ENCODE measurements around the gene SCAANT1.

The SCAANT1 gene

DNA sequence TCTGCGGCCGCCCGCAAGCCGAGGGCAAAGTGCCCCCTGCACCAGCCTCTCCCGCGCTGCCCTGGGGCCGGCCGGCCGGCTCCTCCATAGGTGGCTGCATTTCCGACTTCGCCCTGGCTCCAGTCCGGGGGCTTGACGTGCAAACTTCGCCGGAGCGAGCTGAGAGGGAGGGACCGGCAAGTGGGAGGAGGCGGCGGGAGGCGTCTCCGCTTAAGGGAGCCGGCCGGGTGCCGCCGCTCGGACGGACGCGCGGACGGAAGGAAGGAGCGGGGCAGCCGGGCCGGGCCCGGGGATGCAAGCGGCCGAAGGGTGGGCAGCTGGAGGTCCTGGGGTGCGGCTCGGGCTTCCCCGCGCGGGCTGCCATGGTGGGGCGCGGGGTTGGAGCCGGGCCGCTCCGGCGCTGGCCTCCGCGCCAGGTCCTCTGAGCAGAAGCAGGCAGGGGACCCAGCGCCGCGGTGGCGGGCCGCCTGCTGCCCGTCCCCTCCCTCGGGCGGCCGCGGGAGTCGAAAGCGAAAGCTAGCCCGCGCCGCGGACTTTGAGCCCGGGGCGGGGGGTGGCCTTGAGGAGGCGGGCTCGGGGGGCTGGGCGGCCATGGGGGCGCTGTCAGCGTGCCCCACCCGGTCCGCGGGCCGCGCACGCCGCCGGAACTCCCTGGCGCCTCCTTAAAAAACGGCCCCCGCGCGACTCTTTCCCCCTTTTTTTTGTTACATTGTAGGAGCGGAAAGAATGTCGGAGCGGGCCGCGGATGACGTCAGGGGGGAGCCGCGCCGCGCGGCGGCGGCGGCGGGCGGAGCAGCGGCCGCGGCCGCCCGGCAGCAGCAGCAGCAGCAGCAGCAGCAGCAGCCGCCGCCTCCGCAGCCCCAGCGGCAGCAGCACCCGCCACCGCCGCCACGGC is at the start of gene SCAANT1:
Gene SCAANT1 (minus strand): TSS at position 511 of the 895 bp plus-strand sequence.
- peak; percentile 57 to 74 (median 63) for DNase-seq (ENCODE audit: low read depth in 3 of 3)

DNA sequence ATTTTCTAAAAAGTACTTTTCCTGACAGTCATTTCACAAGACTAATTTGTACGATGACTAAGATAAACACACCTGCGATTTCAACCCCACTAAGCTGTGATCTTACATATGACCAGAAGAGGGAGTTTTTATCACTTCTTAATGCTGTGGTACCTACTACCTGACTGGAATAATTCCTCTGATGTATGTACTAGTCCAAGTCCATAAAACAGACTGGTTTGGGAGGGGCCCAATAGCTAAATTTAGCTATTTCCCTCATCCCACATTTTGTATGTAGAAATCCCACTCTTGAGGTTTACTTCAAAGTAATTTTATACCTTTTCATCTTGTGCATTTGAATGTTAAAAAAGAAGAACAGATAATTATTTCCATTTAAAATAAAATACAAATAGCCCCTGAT is 49.7 kb upstream of the SCAANT1 start:
- no peak for DNase-seq (ENCODE audit: low read depth in 3 of 3)

DNA sequence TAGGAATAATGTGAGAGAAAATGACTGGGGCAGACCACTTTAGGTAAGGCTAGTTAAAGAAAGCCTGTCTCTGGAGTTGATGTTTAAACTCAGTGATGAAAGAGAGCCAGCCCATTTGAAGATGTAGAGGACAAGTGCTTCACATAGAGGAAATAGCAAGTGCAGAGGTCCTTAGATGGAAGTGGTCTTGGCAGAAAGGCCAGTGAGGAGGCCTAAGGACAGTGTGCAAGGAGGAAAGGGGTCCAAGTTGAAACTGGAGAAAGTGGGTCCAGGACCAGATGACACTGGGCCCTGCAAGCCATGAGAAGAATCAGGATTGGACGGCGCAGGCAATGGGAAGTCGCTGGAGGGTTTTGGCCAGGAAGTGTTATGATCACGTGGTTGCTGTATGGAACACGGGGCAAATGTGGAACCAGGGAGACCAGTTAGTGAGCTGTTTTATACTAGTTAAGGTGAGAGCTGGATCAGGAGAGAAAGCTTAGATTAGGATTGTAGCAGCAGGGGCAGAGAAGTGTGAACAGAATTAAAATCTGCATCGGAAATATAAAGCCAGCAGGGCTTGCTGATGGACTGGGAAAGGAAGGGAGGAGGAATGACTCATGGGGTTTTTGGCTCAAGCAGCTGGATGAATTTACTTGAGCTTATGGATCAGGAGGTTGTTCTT is 48.0 kb upstream of the SCAANT1 start:
- DNase-seq (ENCODE audit: low read depth in 3 of 3), result no peak

DNA sequence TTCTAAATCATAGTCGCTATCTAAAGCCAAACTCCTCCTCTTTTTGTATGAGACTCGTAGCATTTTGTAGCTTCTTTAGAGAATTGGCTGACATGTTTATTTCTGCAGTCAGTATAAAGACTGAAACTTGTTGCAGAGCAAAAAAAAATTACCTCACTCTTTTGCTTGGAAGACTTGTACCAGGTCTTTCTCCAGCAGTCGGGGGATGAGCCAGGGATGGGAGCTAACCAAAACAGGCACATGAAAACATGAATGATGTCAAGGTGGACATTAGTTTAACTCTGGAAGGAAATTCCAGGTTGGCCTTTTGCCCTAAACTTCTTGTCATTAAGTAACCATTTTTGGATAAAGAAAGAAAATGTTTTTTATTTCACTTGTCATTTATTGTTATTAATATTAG is 47.0 kb upstream of the SCAANT1 start:
- DNase-seq (ENCODE audit: low read depth in 3 of 3), result no peak

DNA sequence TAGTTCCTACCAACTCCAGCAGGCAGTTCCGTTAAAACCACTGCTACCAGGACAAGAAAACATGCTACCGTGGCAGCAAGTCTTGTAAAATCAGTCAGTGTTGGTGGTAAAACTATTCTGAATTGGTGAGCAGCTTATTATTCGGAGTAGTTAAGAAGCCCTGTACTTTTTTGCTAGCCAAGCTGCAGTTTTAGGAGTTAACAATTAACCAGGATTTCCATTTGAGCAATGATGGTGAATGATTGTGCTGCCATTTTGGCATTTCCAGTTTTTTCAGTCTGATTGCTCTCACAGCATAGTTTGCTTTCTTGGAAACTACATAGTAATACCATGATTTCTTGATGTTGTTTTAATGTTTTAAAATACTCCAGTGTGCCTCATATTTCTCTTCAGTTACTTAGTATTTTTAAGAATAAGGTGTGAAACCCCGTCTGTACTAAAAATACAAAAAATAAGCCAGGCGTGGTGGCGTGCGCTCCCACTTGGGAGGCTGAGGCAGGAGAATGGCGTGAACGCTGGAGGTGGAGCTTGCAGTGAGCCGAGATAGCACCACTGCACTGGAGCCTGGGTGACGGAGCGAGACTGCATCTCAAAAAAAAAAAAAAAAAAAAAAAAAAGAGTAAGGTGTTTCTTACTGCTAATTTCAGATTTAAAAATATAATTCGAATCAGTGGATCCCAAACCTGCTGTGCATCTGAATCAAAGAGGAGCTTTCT is 43.8 kb upstream of the SCAANT1 start:
- no peak for DNase-seq (ENCODE audit: low read depth in 3 of 3)

DNA sequence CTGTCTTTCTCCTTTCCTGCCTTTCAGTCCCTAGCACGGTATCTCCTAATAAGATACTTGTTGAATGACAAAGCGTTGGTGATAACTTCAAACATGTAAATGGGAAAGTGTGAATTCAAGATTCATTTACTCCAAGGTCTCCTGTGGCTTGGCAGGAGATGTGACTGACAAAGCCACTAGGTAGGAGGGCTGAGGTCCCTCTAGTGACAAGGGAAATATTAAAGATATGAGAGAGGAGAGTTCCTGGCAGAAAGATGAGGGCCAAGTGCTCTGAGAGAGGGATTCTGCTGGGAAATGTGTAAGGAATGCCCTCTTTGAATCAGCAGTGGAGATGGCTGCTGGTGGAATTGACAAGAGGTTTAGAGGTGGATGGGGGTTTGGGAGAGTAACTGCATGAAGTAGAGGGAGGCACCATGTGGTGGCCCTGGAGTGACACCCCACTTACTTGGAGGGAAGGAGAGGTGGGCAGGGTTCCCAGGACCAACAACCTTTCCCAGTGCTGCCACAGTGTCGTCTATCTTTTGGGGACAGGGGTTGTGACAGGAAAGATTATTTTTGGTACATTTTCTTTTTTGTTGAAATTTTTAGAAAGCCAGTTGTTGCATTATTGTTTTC is 43.0 kb upstream of the SCAANT1 start:
- no peak for DNase-seq (ENCODE audit: low read depth in 3 of 3)

DNA sequence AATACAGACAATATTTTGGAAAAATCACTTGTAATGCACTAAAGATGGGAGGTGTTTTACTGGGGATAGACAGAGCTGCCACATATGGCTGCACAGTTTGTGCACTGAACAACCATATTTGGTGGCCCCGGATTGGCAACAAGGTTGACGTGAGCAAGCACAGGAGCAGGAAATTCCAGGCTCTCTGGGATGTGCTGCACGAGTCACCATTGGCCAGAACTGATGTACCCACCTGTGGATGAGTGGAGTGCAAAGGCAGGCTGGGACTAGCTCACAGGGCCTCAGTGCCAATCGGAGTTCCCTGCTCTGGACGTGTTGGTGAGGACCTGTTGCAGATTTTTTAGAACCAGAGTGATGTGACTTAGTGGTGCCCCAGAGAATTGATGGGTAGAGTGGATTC is 42.0 kb upstream of the SCAANT1 start:
- DNase-seq (ENCODE audit: low read depth in 3 of 3), result no peak

DNA sequence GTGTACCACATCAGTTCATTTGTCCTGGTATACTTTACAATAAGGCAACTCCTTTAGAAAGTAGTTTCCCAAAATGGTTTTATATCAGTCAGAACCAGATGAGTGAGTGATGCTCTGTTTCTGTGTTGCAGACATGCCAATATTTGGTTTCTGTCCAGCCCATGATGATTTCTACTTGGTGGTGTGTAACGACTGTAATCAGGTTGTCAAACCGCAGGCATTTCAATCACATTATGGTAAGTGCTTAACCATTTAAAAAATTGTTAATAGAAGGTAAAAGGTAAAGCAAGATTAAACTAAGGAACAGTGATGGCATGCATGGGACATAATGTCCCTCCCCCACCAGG is 40.0 kb upstream of the SCAANT1 start:
- DNase-seq (ENCODE audit: low read depth in 3 of 3), result no peak

DNA sequence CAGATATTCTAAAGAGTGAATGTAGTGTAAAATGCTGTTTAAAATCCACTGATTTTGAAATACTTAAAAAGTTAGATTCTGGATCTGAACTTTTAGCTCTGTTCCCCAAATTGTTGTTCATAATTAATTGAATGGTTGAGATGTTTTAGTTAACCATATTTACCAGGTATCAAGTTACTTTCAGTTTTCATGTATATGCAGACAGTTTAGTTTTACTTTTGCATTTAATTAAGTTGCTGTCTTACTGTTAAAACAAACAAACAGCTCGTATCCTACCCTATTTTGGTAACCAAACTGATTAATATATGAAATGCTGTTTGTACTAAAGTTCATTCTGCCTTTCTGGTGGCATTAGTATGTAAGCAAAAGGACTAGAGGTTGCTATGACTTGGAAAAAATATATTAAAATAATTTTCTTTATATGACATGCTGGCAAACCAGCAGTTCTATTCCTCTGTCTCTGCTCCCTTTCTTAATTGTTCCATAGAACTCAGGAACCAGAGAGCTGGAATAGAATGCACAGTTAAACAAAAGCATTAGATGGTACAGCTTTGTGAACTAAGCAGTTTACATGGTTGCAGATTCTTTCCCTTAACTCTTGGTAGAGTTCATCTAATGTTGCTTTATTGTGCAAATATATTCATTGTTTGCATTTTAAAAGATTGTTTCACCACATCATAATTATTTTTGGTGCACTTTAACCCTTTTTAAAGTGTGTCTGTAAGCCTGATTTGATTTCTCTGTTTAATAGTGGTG is 39.5 kb upstream of the SCAANT1 start:
- DNase-seq (ENCODE audit: low read depth in 3 of 3), result no peak

DNA sequence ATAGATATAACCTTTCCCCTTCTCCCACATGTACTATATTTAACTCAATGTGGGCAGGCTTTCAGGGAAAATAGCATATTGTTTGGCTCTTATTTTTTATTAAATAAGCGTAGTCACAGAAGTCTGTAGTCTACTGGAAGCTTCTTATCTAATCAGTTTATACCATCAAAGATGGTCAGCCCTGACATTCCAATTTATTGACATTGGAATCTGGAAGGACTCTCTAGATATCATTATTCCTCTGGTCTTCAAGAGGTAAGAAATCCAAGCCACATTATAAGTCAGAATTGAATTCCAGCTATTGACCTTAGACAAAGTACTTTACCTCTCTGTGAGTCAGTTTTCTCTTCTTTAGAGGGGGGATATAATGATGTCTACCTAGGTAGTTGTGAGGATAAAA is 38.5 kb upstream of the SCAANT1 start:
- no peak for DNase-seq (ENCODE audit: low read depth in 3 of 3)

DNA sequence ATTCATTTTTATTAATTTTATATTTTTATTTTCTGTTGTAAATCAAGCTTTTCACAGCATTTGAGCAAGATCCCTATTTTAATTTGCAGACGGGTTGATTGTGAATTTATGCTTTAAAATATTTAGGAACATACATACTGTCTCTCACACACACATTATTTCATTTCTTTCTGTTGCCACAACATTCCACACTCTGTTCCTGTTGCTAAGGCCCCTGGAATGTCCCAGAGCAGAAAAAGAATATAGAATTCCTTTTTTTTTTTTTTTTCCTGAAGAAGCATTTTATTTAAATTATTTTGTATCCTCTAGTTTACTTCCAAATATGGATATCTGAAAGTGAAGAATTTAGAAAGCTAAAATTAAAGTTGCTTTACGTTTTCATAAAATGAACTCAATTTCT is 36.8 kb upstream of the SCAANT1 start:
- DNase-seq (ENCODE audit: low read depth in 3 of 3), result no peak

DNA sequence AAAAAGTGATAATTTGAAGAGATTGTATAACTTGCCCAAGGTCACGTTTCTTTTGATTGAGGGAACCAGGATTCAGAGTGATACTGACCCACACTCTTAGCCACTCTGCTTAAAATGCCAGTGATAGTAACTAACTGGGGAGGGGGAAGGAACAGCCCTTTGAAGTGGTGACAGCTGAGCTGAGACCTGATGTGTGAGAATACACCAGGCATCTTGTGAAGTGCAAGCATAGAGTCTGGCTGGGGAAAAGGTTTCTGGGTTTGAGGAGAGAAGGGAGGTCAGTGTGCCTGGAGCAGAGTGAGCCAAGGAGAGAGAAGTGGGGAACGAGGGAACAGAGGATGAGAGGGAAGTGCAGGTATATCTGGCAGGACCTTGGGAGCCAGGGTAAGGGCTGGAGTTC is 35.4 kb upstream of the SCAANT1 start:
- no peak for DNase-seq (ENCODE audit: low read depth in 3 of 3)

DNA sequence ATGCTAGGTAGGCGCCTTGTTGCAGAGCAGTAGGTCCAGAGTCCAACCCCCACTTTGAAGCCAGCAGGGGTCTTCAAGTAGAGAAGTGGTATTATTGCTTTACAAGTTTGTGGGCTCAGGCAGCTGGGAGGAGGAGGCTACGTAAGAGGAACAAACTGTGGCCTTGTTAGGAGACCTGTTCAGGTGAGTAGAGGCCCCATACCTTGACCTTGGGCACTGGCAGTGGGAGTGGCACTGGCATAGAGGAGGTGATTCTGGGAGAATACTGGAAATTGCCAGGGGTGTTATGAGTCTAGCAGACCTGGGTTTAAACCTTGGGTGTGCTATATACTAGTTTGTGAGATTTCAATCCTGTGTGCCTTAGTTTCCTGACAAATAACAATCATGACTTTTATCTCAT is 34.6 kb upstream of the SCAANT1 start:
- no peak for DNase-seq (ENCODE audit: low read depth in 3 of 3)

DNA sequence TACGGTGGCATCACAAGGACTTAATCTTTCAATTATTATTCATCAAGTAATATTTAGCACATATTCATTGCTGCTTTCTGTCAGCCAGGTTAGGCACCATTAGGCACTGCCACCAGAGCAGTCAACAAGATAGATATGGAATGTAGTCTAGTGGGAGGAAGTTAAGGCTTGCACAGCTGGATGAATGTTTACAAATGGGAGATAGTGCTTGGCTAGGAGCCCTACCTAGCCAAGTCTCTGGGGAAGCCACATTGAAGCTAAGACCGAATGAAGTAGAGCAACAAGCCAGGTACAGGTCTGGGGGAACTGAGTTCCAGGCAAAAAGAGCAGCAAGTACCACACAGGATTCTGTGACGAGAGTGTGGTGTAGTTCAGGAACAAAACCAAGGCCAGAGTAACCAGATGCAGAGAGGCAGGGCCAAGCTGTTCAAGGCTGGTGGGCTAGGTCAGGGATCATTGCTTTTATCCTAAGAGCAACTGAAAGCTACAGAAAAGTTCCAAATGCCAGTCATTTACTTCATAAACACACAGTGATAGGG is 33.4 kb upstream of the SCAANT1 start:
- no peak for DNase-seq (ENCODE audit: low read depth in 3 of 3)

DNA sequence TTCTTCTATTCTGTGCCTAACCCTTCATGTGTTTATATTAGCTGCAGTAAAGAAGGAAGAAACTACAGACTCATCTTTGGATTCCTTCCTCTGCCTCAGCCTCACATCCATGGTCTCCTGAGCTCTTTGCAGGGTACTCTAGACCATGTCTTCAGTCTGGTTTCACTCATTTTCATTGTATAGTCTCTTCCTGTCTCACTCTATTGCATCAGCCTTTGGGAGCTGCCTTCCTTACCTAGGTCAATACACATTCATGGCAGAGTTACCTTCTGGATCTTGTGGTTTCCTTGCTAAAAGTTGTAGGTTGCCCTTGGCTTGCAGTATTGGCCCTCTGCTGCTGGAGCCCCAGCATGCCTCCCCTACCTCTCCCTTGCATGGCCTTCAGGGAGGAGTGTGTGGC is 31.5 kb upstream of the SCAANT1 start:
- no peak for DNase-seq (ENCODE audit: low read depth in 3 of 3)

DNA sequence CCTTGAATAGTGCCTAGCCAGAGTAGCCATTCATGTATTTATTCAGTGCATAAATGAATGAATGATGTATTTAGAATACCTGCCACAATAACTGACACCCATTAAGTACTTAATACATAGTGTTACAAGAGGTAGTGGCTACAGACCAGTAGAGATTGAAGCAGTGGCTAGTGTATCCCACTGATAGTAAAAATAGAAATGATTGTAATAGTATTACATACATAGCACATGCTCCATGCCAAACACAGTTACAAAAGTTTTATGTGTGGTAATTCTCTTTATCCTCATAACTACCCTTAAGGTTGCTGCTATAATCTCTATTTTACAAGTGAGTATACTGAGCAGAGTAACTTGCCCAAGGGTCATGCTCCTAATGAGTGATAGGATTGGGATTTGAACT is 30.3 kb upstream of the SCAANT1 start:
- no peak for DNase-seq (ENCODE audit: low read depth in 3 of 3)

DNA sequence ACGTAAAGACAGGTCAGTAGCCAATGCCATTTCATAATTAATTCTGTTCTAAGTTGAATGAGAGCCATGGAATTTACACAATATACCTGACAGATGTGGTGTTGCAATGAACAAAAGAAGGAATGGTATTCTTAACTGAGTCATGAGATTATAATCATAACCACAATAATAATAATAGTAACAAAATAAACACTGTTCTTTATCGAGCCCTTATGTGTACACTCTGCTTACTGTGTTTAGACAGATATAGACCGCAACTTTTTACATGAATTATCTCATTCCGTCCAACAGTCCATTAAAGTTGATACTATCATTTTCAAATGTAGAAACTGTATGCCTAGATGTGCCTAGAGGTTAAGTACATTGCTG is 28.2 kb upstream of the SCAANT1 start:
- no peak for DNase-seq (ENCODE audit: low read depth in 3 of 3)

DNA sequence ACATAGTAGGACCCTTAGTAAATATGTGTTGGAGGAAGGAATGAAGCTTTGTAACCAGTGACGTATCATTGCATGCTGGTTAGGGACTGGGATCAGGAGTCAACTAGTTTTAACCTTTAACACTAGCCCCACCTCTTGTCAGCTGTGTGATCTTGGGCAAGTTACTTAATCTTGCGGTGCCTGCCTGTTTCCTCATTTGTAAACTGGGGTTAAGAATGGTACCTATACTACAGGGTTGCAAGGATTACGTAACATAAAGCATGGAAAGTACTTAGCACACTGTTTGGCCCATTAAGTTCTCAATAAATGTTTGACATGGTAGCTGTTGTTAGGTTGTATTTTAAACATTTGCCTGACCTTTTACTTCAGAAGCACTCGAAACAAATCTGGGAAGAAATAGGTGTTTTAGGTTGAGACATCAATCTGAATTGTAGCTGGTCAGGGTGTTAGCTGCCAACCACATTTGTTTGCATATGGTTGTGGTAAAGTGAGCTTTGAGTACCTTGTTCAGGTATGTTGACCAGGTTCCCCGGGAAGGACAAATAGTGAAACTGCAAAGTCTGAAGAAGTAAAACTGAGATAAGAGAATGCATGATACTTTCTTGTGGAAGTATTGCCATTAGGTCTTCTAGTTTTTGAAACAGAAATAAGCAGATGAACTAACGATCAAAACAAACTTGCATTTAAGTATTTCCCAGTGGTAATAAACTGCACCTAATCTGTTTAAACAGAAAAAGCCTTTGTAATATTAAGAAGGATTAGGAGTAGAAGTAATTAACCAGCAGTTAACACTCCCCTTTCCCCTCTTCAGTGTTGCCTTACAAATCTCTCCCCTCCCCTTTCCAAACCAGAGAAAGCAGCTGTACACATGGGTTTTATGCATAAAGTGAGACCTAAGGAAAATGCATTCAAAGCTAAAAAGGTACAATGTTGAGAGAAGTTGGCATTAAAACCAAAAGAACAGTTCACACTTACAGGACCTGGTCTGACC is 25.8 kb upstream of the SCAANT1 start:
- DNase-seq (ENCODE audit: low read depth in 3 of 3), result no peak

DNA sequence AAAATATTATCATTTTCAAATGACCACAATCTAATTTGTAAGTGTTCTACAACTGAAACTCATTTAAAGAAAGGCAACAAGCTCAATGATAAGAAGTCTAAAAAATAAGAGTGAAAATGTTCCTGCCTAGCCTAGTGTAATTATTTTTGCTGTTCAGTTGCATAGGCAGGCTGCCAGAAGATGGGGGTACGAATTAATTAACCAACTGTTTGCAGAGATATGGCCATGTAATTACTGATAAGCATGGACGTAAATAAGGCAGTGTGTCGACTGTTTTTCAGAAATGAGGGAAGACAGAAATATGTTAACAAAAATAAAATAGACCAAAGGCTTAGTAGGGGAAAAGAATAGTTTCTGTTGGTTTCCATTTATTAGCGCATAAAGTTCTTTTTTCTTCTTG is 24.7 kb upstream of the SCAANT1 start:
- DNase-seq (ENCODE audit: low read depth in 3 of 3), result no peak
